KOPT-K1 (cell line): ENCODE data around the gene C4orf54.

ENCODE experiments used
- H3K27ac ChIP-seq: fragments of 200-600 bp; sonication (generic); 2 replicates; pipeline ENCODE4 v1.5.1; 2016; ENCODE audit warnings: antibody characterized with exemption, mild to moderate bottlenecking, low read depth, low read length; ENCODE audit not compliant: poor library complexity, severe bottlenecking
- H3K36me3 ChIP-seq: fragments of 200-600 bp; sonication (generic); 2 replicates; pipeline ENCODE4 v1.5.1; 2017; ENCODE audit warnings: antibody characterized with exemption, mild to moderate bottlenecking, low read length, moderate library complexity; ENCODE audit not compliant: insufficient read depth
- H3K9me3 ChIP-seq: fragments of 200-600 bp; sonication (generic); 2 replicates; pipeline ENCODE4 v1.5.1; 2017; ENCODE audit warnings: antibody characterized with exemption, low read length, mild to moderate bottlenecking; ENCODE audit not compliant: insufficient read depth, poor library complexity, severe bottlenecking

Gene C4orf54

GRCh38 chr4:99644453-99644852, 13.2 kb downstream of the C4orf54 start:
- H3K9me3 ChIP-seq, result no peaks in the 10 kb centered on the region
- H3K27ac ChIP-seq, result no peak overlapping the region
- no peaks in the 10 kb centered on the region for H3K36me3 ChIP-seq

- Histone ChIP-seq H3K27ac (no peak overlapping the region), H3K9me3 (no peaks in the 10 kb centered on the region), H3K36me3 (no peaks in the 10 kb centered on the region)
Observed at GRCh38 chr4:99642725-99643489, 14.7 kb downstream of the C4orf54 start.

GRCh38 chr4:99640676-99641075, 17.0 kb downstream of the C4orf54 start:
- Histone ChIP-seq H3K9me3 (no peaks in the 10 kb centered on the region), H3K36me3 (no peaks in the 10 kb centered on the region), H3K27ac (no peak overlapping the region)

- H3K9me3 ChIP-seq, result no peaks in the 10 kb centered on the region
- H3K36me3 ChIP-seq, result no peaks in the 10 kb centered on the region
- H3K27ac ChIP-seq, result no peak overlapping the region
Observed at GRCh38 chr4:99637174-99637573, 20.5 kb downstream of the C4orf54 start.

GRCh38 chr4:99636422-99636821, 21.2 kb downstream of the C4orf54 start:
- Histone ChIP-seq H3K27ac (no peak overlapping the region), H3K9me3 (no peaks in the 10 kb centered on the region), H3K36me3 (no peaks in the 10 kb centered on the region)

GRCh38 chr4:99635601-99636000, 22.0 kb downstream of the C4orf54 start:
- H3K27ac ChIP-seq, result no peak overlapping the region
- no peaks in the 10 kb centered on the region for H3K9me3 ChIP-seq
- no peaks in the 10 kb centered on the region for H3K36me3 ChIP-seq

GRCh38 chr4:99634742-99635360, 22.8 kb downstream of the C4orf54 start:
- Histone ChIP-seq H3K36me3 (no peaks in the 10 kb centered on the region), H3K27ac (no peak overlapping the region)

GRCh38 chr4:99633772-99634171, 23.9 kb downstream of the C4orf54 start:
- H3K27ac ChIP-seq, result no peak overlapping the region
- H3K9me3 ChIP-seq, result no peaks in the 10 kb centered on the region
- H3K36me3 ChIP-seq, result no peaks in the 10 kb centered on the region

More at GRCh38 chr4:99634742-99635360, 22.8 kb downstream of the C4orf54 start:
- H3K9me3 ChIP-seq, result no peaks in the 10 kb centered on the region

- H3K27ac ChIP-seq, result no peak overlapping the region
- no peaks in the 10 kb centered on the region for H3K36me3 ChIP-seq
- H3K9me3 ChIP-seq, result no peaks in the 10 kb centered on the region
Observed at GRCh38 chr4:99630857-99631360, 26.7 kb downstream of the C4orf54 start.

- Histone ChIP-seq H3K9me3 (no peaks in the 10 kb centered on the region), H3K36me3 (no peaks in the 10 kb centered on the region), H3K27ac (no peak overlapping the region)
Observed at GRCh38 chr4:99629962-99630554, 27.6 kb downstream of the C4orf54 start.

- Histone ChIP-seq H3K9me3 (no peaks in the 10 kb centered on the region), H3K36me3 (no peaks in the 10 kb centered on the region), H3K27ac (no peak overlapping the region)
Observed at GRCh38 chr4:99628040-99628439, 29.6 kb downstream of the C4orf54 start.

GRCh38 chr4:99625369-99625768, 32.3 kb downstream of the C4orf54 start:
- Histone ChIP-seq H3K27ac (no peak overlapping the region), H3K36me3 (no peaks in the 10 kb centered on the region), H3K9me3 (no peaks in the 10 kb centered on the region)

GRCh38 chr4:99624141-99624719, 33.4 kb downstream of the C4orf54 start:
- H3K27ac ChIP-seq, result no peak overlapping the region
- no peaks in the 10 kb centered on the region for H3K9me3 ChIP-seq
- H3K36me3 ChIP-seq, result no peaks in the 10 kb centered on the region

- no peaks in the 10 kb centered on the region for H3K9me3 ChIP-seq
- H3K27ac ChIP-seq, result no peak overlapping the region
- H3K36me3 ChIP-seq, result no peaks in the 10 kb centered on the region
Observed at GRCh38 chr4:99622341-99622740, 35.3 kb downstream of the C4orf54 start.

- Histone ChIP-seq H3K9me3 (no peaks in the 10 kb centered on the region), H3K27ac (no peak overlapping the region), H3K36me3 (no peaks in the 10 kb centered on the region)
Observed at GRCh38 chr4:99617374-99617773, 40.3 kb downstream of the C4orf54 start.
